ENCODE results near the gene ZNRF1. TPM values are rescaled to one million over a fixed set of nuclear protein-coding genes. Genes with fewer than 3 reads are reported as not detected.

The ZNRF1 gene
- total and polyA plus RNA-seq, 2 of the 8 experiments (the other 6 are each of a cell fraction or from before 2014, with no cell fraction given): 33.5 to 52.9 TPM

DNA sequence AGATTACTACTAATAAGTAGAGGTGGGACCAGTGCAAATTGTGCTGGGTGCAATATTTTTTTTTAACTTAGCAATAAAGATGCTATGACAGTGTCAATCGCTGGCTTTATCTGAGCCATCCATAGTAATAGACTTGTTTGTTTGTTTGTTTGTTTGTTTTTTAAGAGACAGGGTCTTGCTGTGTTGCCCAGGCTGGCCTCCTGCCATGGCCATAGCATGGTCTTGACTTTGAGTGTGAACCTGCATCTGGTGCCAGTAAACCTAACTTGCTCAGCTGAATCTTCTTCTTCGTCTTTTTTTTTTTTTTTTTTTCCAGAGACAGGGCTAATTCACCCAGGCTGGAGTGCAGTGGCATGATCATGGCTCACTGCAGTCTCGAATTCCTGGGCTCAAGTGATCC lies 46.6 kb downstream of the ZNRF1 start (continued):
- TF ChIP-seq, protein P1, sequence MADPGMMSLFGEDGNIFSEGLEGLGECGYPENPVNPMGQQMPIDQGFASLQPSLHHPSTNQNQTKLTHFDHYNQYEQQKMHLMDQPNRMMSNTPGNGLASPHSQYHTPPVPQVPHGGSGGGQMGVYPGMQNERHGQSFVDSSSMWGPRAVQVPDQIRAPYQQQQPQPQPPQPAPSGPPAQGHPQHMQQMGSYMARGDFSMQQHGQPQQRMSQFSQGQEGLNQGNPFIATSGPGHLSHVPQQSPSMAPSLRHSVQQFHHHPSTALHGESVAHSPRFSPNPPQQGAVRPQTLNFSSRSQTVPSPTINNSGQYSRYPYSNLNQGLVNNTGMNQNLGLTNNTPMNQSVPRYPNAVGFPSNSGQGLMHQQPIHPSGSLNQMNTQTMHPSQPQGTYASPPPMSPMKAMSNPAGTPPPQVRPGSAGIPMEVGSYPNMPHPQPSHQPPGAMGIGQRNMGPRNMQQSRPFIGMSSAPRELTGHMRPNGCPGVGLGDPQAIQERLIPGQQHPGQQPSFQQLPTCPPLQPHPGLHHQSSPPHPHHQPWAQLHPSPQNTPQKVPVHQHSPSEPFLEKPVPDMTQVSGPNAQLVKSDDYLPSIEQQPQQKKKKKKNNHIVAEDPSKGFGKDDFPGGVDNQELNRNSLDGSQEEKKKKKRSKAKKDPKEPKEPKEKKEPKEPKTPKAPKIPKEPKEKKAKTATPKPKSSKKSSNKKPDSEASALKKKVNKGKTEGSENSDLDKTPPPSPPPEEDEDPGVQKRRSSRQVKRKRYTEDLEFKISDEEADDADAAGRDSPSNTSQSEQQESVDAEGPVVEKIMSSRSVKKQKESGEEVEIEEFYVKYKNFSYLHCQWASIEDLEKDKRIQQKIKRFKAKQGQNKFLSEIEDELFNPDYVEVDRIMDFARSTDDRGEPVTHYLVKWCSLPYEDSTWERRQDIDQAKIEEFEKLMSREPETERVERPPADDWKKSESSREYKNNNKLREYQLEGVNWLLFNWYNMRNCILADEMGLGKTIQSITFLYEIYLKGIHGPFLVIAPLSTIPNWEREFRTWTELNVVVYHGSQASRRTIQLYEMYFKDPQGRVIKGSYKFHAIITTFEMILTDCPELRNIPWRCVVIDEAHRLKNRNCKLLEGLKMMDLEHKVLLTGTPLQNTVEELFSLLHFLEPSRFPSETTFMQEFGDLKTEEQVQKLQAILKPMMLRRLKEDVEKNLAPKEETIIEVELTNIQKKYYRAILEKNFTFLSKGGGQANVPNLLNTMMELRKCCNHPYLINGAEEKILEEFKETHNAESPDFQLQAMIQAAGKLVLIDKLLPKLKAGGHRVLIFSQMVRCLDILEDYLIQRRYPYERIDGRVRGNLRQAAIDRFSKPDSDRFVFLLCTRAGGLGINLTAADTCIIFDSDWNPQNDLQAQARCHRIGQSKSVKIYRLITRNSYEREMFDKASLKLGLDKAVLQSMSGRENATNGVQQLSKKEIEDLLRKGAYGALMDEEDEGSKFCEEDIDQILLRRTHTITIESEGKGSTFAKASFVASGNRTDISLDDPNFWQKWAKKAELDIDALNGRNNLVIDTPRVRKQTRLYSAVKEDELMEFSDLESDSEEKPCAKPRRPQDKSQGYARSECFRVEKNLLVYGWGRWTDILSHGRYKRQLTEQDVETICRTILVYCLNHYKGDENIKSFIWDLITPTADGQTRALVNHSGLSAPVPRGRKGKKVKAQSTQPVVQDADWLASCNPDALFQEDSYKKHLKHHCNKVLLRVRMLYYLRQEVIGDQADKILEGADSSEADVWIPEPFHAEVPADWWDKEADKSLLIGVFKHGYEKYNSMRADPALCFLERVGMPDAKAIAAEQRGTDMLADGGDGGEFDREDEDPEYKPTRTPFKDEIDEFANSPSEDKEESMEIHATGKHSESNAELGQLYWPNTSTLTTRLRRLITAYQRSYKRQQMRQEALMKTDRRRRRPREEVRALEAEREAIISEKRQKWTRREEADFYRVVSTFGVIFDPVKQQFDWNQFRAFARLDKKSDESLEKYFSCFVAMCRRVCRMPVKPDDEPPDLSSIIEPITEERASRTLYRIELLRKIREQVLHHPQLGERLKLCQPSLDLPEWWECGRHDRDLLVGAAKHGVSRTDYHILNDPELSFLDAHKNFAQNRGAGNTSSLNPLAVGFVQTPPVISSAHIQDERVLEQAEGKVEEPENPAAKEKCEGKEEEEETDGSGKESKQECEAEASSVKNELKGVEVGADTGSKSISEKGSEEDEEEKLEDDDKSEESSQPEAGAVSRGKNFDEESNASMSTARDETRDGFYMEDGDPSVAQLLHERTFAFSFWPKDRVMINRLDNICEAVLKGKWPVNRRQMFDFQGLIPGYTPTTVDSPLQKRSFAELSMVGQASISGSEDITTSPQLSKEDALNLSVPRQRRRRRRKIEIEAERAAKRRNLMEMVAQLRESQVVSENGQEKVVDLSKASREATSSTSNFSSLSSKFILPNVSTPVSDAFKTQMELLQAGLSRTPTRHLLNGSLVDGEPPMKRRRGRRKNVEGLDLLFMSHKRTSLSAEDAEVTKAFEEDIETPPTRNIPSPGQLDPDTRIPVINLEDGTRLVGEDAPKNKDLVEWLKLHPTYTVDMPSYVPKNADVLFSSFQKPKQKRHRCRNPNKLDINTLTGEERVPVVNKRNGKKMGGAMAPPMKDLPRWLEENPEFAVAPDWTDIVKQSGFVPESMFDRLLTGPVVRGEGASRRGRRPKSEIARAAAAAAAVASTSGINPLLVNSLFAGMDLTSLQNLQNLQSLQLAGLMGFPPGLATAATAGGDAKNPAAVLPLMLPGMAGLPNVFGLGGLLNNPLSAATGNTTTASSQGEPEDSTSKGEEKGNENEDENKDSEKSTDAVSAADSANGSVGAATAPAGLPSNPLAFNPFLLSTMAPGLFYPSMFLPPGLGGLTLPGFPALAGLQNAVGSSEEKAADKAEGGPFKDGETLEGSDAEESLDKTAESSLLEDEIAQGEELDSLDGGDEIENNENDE (IDR thresholded peaks at IDR 0.05; ENCODE audit: insufficient replicate concordance, low read length): no peak
- TF ChIP-seq BRCA1 (IDR thresholded peaks at IDR 0.05; ENCODE audit: low read depth, low read length): no peak
- no peak for TF ChIP-seq SP2 (IDR thresholded peaks at IDR 0.05; ENCODE audit: low read length)
- no peak for TF ChIP-seq RXRA (IDR thresholded peaks at IDR 0.05; ENCODE audit: insufficient read depth, low read depth, low read length)
- TF ChIP-seq CHD1 (IDR thresholded peaks at IDR 0.05; ENCODE audit: low read depth, low read length): no peak
- no peak for TF ChIP-seq KDM4A (IDR thresholded peaks at IDR 0.05; ENCODE audit: low read depth, low read length, severe bottlenecking)
- no peak for TF ChIP-seq GTF2F1 (IDR thresholded peaks at IDR 0.05; ENCODE audit: borderline replicate concordance, low read depth, low read length)
- TF ChIP-seq FOSL1 (IDR thresholded peaks at IDR 0.05; ENCODE audit: insufficient read depth, low read depth, low read length): no peak
- no peak for TF ChIP-seq EP300 (IDR thresholded peaks at IDR 0.05; ENCODE audit: borderline replicate concordance in 1 of 2, low read depth in 2 of 2, low read length in 2 of 2)
- TF ChIP-seq POLR2A (IDR thresholded peaks at IDR 0.05; ENCODE audit: control extremely low read depth in 1 of 2, low read depth in 2 of 2, low read length in 2 of 2): no peak

Measured in H1 (cell line).